RKO (cell line): Measurements from ENCODE around the gene RNLS.

Experiments
- DNase-seq: peaks from one replicate; pipeline ENCODE4 v3.0.0-alpha.2; 2016; ENCODE audit warnings: low spot score

Gene RNLS

DNA sequence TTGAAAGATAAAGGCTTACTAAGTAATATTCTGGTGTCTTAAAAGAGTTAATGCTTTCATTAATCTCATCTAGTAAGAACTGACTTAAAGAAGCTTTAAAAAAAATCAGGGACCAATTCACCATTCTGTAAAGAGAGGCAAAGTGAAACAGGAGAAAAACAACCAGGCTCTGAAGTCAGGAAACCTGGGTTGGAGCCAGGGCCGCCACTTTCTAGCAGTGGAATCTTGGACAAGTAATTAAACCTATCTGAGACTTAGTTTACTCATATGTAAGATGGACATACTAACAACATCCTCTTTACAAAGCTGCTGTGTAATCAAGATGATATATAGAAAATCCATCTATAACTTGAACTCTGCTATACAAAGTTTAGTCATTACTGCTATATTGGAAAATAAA is 154.1 kb downstream of the RNLS start:
- no peak for DNase-seq

DNA sequence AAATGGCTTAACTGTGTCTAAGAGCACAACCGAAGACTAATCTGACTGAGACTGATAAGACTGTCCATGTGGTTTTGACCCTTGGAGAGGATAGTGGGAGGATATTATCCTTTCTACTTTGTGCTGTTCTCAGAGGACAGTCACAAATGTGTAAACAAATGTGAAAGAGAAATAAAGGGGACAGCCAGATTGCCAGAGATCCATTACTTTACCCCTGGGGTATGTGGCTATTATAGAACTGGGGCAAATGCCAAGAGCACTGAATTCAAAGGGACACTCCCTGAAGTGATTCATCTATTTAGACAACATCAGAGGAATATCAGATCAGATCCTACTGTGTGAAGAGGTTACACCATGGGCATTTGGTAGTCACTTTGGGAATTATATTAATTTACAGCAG is 154.7 kb downstream of the RNLS start:
- no peak for DNase-seq

DNA sequence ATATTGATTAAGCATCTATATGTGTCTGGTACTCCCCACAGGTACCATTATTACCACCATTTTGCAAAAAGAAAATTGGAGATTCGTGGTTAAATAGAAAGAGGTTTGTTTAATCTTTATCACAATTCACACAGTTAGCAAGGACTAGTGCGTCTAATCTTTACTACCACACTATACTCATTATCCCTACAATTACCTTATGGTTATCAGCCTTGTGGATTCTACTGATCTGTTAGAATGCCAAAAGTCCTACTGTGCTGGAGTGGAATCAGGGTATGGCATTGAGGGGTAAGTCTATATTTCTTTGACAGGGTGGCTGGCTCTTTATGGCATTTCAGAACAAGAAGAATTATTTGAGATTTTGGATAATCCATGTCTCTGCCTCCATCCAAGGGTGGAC is 156.1 kb downstream of the RNLS start:
- DNase-seq, result no peak

DNA sequence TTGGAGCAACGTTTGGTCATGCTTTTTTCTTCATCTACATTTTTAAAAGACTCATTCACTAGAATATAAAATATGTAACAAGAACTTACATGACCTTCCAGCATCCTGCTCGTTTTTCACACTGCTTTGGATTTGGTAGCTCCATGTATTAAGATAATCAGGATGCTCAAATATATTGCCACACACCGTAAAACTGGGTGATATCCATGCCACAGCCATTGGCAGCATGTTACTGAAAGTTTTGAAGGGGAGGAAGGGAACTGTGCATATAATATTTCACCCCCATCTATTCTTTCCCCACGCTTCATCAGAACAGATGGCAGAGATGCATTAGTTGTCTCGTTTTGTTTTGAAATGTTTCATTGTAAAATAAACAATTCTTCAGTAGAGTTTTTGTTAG is 158.2 kb downstream of the RNLS start:
- DNase-seq, result no peak

DNA sequence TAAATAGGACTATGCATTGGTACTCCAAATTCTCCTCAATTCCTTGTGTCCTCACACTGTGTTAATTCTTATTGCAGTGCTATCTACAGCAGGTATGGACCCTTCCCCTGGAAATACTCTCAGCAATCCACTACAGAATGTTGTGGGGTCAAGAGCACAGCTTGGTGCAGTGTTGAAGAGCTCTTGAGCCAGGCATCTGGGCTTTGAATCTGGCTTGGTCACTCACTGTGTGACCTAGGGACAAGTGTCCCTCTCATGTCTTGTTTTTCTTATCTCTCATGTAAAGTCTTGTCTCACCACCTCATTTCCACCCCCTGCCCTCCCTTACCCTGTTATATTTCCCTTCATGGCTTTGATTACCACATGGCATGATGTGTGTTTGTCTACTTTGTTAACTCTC is 159.4 kb downstream of the RNLS start:
- no peak for DNase-seq

DNA sequence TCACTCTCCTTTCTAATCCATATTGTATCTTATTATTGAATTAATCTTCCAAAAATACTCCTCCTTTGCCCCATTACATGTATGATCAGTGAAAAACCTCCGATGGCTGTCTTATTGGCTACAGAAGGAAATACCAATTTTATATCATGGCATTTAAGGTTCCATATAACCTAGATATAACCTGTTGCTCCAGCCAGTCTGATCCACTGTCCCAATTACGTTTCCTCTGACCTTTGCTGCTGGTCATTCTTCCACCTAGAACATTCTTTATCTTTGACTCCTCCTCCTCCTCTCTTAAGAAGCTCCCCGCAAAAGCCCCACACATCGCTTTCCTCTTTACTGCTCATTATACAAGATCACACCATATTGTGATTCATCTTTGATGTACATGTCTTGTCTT is 161.5 kb downstream of the RNLS start:
- no peak for DNase-seq

DNA sequence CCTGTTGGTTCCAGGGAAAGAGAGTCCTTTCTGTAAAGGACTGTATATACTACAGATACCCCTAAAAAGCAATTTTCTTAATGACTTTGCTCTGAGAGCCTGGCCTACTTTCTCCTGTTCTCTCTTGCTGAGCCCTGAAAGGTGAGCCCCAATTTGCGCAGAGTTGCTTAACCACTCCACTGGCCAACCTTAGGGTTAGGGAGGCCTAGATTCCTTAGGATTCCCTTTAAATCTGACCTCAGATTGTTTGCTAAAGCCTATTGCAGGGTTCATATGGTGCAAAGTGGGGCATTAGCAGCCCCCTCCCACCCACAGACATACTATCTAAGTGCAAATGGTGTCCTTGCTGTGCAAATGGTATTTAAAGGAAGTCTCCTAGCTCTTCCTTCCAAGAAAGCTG is 164.2 kb downstream of the RNLS start:
- no peak for DNase-seq

DNA sequence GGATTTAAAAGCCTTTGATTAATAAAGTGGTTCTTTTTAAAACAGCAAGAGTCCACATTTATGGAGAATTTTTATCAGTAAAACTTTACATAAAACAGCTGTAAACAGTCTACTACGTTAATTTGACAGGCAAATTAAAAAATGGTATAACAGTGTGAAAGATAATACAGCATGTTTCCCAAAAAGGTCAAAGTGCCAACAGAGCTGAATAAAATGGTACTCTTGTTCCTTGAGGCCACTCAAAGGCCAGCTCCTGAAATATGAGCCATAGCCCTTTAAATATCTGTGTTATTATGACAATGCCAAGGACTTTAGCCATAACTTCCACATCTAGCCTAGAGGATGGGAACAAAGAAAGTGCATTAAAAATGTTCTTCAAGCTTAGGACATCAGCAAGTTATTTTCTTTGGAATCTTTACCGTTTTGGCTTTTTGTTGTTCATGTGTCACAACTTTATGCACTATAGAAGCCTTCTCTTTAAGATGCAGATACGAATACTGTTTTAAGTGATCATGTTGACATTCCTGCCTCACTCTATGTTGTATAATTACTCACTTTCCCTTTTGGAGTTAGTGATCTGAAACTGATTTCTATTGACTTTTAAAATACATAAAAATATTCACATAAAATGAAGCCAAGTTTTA is 165.6 kb downstream of the RNLS start:
- DNase-seq, result no peak

DNA sequence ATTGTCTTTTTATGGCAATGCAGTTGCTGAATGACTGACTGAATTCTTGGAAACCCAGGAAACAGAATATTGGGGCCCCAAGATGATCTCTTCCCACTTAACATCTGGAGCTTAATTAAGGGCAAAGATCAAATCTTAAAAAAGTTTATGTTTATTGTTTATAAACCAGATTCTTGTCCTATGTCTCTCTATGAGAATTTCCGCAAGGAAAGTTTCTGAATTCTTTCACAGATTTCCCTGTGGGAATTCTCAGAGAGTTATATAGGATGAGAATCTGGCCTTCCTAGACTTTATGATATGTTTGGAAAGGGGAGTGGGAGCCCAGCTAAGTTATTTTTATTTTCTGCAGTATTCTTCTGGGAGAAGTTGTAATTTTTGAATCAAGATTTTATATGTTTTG is 166.3 kb downstream of the RNLS start:
- no peak for DNase-seq

DNA sequence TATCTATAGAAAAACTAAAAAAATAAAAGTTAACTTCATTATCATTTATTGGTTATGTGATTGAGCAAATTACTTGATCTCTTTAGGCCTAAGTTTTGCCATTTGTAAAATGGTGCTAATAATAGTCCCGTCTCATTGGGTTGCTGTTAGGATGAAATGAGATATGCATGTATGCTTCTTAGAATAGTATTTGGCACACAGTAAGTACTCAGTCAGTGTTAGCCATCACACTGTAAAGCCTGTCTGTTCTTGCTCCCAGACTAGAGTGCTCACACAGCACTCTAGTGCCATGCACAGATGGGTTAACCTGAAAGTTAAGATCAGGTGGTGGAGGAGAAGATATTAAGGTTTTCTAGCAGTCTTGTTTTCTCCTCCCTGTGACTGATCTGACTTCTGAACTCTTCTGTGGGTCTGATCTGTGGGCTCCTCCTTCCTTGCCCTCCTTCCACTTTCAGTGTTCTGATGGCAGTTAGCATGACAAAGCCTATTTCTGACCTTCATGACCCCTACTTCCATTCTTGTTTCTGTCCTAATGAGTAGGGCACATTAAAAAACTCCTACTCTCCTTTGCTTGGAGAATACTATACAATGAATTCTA is 167.5 kb downstream of the RNLS start:
- DNase-seq, result no peak

DNA sequence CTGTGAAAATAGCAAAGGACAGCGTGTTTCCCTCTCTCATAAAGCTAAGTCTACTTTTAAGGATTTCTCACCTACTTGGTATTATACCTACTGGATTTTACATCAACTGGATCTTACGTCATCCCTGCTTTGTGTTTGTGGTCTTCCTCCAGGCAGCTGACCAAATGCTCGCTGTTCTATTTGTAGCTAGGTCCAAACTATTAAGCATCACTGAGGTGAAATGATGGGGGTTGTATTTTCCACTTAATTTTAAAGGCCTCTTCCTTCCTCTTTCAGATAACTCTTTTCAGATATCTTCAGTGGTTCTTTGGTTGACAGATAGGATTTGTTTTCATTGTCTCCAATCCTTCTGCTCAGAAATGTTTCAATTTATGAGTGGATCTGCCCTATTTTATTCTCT is 169.7 kb downstream of the RNLS start:
- no peak for DNase-seq

DNA sequence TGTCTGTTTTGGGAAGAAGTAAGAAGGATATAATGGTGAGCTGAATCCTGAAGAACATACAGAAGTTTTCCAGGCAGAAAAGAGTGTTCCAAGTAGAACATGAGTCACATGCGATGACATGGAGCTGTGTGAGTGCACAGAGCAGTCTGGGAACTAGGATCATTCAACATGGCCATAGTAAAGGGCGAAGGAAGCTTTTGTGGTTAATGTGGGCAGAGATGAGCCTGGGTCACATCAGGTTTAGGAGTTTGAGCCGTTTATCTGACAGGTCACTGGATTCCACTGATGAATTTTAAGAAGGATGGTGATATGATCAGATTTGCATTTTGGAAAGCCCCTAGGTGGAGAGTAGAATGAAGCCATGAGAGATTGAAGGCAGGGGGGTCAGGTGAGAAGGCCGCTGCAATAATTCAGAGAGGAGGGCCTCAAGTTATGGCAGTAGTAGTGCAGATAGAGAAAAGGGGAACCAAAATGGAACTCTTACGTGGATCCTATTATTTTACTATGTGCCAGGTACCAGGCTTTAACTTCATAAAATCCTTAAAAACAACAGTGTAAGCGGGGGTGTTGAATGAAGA is 171.3 kb downstream of the RNLS start:
- DNase-seq, result peak; percentile 10

DNA sequence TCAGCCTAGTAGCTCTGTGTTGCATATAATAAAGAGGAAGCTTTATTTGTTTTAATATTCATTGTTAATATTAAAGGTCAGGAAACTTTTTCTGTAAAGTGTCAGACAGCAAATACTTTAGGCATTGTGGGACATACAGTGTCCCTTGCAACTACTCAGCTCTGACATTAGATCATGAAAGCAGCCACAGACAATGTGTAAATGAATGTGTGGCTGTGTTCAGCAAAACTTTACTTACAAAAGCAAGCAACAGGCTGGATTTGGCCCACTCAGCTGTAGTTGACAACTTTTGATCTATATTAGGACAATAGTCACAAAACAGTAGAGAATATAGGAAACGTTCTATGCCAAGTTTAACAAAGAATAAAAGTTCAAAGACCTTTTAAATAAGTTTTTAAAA is 173.3 kb downstream of the RNLS start:
- no peak for DNase-seq

DNA sequence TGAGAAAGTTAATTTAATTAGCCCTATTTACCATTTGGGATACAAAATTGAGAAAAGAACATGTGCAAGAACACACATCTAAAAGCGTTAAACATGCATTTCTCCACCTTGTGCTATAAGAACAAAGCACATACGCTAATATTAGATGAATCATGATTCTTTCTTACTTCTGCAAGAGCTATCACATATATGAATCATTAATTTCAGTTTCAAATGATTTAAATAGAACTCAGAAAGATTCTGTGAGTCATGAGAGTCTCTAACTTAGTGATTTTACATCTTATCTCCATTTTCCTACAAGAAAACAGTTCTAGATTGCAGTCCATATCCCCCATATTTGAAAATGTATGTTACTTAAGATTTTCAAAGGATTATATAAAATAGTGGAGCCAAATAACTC is 173.9 kb downstream of the RNLS start:
- no peak for DNase-seq

DNA sequence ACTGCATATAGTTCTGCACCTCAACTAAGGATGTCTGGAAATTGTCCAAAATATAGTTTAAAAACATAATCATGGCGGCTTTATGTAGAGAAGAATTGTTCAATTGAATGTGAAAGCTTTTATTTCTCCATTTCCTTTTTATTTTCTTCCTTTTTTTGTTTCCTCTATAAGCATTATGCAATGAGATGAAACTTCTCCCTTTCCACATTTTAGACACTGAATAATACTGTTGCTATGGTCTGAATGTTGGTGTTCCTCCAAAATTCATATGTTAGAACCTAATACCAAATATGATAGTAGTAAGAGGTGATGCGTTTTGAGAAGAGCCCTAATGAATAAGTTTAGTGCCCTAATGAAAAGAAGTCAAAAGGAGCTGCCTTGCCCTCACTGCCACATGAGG is 175.0 kb downstream of the RNLS start:
- DNase-seq, result no peak

DNA sequence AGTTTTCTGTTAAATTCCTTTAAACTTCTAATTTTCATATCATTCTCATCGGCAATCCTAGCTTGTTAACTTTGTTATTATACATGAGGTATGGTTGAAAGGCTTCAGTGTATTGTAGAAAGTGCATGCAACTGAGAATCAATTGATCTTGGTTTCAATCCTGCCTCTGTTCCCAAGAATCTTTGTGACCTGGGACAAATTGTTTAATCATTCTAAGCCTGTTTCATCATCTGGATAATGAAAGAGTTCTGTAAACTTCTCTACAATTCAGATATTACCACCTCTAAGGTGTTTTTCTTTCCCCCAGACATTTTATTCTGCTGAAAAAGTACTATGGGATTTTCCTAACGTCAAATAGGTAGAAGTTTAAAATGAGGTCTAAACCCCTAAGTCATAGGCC is 179.0 kb downstream of the RNLS start:
- DNase-seq, result no peak

DNA sequence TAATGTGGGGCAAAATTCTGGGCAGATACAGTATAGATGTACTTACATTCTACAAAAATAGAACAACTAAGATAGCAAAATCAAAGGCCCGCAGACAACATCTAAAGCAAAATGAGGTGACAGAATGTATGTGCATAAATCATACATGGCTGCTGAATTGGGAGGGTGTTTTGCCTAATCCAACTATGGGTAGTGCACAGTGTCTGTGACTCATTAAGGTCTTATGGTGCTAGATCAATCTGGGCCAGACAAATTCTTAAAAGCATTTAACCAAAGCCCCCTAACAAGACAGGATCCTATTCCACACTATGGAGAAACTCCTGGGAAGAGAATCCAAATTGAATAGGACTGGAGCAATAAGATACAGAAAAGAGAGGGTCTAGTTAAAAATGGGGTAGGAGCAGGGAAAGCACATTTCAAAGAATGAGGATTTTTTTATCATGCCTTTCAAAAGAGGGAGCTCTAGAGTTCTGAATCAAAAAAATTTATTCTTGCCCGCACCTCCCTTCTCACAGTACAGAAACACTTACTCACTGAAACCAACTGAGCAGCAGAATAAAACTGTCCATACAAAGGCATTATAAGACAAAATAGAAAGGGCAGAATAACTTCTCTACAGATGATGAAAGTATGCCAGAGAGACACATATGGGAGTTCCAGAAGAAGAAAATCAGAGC is 181.3 kb downstream of the RNLS start:
- DNase-seq, result peak; percentile 56

DNA sequence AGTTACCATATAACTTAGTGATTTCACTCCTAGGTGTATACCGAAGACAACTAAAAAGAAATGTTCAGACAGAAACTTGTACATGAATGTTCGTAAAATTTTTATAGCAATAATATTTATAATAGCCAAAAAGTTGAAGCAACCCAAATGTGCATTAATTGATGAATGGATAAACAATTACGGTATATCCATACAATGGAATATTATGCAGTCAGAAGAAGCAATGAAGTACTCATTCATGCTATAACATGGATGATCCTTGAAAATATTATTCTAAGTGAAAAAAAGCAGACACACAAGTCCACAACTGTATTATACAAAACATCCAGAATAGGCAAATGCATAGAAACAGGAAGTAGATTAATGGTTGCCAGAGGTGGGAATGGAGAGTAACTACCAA is 183.9 kb downstream of the RNLS start:
- DNase-seq, result no peak

DNA sequence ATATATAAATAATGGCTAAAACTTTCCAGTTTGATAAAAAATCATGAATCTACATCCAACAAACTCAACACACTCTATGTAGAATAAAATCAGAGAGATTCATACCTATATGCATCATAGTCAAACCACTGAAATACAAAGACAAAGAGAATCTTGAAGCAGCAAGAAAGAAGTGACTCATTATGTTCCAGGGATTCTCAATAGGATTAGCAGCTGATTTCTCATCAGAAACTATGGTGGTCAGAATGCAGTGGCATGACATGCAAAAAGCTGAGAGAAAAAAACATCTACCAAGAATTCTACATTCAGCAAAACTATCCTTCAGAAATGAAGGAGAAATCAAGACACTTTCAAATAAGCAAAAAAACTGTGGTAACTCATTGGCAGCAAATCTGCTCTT is 187.4 kb downstream of the RNLS start:
- DNase-seq, result peak; percentile 26

DNA sequence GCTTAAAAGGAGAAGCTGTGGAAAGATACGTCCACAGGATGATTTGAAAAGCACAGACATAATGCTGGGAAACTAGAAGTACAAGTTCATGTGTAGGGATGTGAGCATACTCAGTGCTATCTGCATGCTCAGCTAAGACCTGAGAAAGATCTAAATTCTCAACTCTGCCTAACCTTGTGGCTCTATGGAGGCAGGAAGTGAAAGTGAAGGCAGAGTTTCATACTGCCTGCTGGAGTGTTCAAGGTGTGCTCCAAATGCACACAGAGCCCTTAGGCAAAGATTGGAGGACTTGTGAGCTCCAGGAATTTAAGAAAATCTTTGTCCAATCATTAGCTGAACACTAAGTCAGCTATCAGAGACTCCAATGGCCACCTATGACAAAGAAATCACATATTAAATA is 190.9 kb downstream of the RNLS start:
- no peak for DNase-seq

DNA sequence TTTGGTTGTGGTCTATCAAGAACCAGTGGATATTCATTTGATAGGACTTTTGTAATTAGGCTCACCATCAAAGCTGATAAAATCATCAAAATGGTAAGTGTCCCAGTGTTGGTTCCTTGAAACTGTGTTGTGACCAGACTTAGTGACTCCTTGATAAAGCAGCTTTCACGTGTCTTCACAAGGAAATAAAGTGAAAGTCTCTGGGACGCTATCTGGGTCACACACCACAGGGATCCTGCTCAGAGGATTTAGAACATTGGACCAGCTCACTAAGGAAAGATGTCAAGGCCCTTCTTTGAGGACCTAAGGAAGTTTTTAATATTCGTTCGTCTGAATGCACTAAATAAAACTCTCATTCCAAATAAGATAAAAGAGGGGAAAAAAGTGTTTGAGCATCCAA is 193.1 kb downstream of the RNLS start:
- no peak for DNase-seq

DNA sequence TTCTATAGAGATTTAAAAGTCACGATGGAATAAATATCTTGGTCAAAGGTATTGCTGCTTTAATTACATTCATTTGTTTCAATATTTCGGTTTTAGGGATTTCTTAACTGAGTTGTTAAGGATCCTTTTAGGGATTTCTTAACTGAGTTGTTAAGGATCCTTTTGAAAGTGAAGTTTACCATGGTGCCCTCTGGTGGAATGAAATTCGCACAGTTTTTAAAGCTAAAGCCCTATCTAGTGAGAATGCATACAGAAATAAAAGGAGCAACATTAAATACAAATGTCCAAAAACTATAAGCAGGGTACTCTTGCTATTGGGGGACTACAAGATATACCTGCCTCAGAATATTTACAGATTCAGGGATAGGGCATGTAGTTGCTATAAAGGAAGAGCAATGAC is 193.7 kb downstream of the RNLS start:
- DNase-seq, result peak; percentile 49

DNA sequence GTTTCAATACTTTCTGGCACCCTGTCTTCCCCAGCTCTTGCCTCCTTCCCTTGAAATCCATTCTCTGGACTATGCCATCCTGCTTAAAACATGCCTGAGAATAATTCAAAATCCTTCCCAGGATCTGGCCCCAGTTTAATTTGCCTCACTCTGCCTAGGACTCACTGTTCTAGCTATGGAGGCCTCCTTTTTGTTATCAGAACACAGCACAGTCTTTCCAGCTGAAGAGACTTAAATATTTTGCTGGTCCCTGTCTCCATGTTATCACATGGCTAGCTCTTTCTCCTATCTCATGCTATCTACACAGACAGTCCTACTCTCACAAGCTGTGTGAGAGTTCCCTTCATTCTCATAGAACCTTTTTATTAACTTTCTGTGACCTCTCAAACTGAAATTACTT is 194.8 kb downstream of the RNLS start:
- no peak for DNase-seq
